Activated CD4-positive, alpha-beta T cell treated with anti-CD3 and anti-CD28 coated beads, Interleukin-2, amount 10 ng/mL, durations not matched to agents 7 days and 5 days (primary cell): ENCODE data around the gene TIMD4. TPM values are rescaled to one million over a fixed set of nuclear protein-coding genes. Genes with fewer than 3 reads are reported as not detected.

Experiments
- CTCF ChIA-PET: fragments of 350-600 bp; sonication (Branson Sonifier 250); formaldehyde crosslinking; loops from one replicate; lab custom pipeline; 2021; ENCODE audit warnings: antibody characterized with exemption; lab: Charles Lee
- POLR2A ChIA-PET: fragments of 350-600 bp; sonication (Branson Sonifier 250); formaldehyde crosslinking; loops from one replicate; lab custom pipeline; 2021; ENCODE audit warnings: antibody characterized with exemption; lab: Charles Lee
- DNase-seq: peaks from one replicate; pipeline ENCODE4 v3.0.0-alpha.2; 2020
- H3K27ac Mint-ChIP-seq: one replicate; pipeline ENCODE4 v1.8.0; 2021; ENCODE audit warnings: mild to moderate bottlenecking, moderate library complexity, mixed read lengths
- H3K27me3 Mint-ChIP-seq: one replicate; pipeline ENCODE4 v1.8.0; 2021; ENCODE audit warnings: mixed read lengths
- H3K36me3 Mint-ChIP-seq: one replicate; pipeline ENCODE4 v1.8.0; 2021; ENCODE audit warnings: low read depth, mixed read lengths
- H3K4me1 Mint-ChIP-seq: one replicate; pipeline ENCODE4 v1.8.0; 2021; ENCODE audit warnings: mixed read lengths
- H3K4me3 Mint-ChIP-seq: one replicate; pipeline ENCODE4 v1.8.0; 2021; ENCODE audit warnings: mild to moderate bottlenecking, moderate library complexity, mixed read lengths
- H3K9me3 Mint-ChIP-seq: one replicate; pipeline ENCODE4 v1.8.0; 2021; ENCODE audit warnings: mixed read lengths
- total RNA-seq, 2 experiments: library from RNA; stranded (reverse); gene quantifications; one replicate each; pipeline ENCODE4 v1.2.3, GENCODE V29; 2021

TIMD4 gene
- total RNA-seq, 2 experiments from 2014 or later = 0.92 to 1.2 TPM

DNA sequence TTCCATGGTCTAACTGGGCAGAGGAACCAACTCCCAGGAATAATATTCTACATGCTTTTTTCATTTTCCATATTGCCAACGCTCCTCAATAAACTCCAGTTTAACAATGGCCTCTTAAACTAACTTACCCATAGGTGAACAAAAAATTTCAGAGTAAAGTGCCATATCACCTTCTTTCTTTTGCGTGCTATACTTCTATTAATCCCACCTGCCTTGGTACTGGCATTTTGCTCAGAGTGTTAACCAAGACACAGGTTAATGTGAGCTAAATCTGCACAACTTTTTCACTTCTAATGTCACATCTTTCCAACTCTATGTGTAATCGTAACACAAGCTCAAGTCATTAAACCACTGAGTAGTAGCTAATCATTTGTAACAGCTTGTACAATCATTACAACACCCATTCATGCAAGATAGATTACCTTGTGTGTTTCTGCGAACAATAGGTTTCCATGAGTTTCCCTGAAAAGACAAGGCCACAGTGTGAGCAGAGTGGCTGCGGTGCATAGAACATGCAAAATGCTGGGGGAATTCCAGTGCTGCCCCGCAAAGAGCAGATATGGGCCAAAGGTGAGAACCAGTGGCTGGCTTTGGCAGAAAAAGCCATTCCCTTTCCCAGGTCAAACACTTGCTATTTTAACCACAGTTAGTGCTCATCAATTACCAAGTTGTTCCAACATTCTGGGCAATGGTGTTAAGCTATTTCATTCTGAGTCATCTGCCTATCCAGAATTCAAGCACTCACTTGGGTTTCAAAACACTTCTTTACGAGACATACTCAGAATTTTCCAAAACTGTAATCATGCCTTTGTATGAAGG lies 42.8 kb downstream of the TIMD4 start:
- H3K9me3 Mint-ChIP-seq = peaks cover 12% of the 10 kb centered on the region
- no peaks in the 10 kb centered on the region for H3K27me3 Mint-ChIP-seq
- peak overlapping the region; percentile 77 for H3K27ac Mint-ChIP-seq
- H3K4me3 Mint-ChIP-seq = peak overlapping the region; percentile 40
- ChIA-PET POLR2A (no interaction called here), CTCF (interaction anchor here (0.9 to 3.3 kb wide), 7 partner anchors 9 to 352 kb away, joined by 3 to 13 read pairs (median 4); no protein-coding TSS in a partner anchor)
- peaks cover 69% of the 10 kb centered on the region for H3K4me1 Mint-ChIP-seq
- peak; percentile 31 for DNase-seq
- H3K36me3 Mint-ChIP-seq = peaks cover 27% of the 10 kb centered on the region

DNA sequence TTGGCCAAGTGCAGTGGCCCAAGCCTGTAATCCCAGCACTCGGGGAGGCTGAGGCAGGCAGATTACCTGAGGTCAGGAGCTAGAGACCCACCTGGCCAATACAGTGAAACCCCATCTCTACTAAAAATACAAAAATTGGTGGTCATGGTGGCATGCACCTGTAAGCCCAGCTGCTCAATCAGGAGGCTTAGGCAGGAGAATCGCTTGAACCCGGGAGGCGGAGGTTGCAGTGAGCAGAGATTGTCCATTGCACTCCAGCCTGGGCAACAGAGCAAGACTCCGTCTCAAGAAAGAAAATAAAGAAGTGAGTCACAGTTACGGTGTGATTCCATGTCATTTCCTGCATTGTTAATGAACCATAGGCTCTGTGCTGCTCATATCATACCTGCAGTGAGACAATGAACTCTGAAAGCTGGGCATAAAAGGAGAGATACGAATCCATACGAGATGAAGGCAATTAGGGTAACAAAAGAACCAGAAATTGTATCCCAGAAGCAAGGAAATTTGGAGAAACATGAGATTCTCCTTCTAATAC lies 44.6 kb downstream of the TIMD4 start:
- H3K9me3 Mint-ChIP-seq = peaks cover 25% of the 10 kb centered on the region
- H3K4me3 Mint-ChIP-seq = no peak overlapping the region
- peaks cover 77% of the 10 kb centered on the region for H3K4me1 Mint-ChIP-seq
- no peak for DNase-seq
- ChIA-PET POLR2A (no interaction called here), CTCF (no interaction called here)
- H3K27me3 Mint-ChIP-seq = no peaks in the 10 kb centered on the region
- H3K36me3 Mint-ChIP-seq = peaks cover 37% of the 10 kb centered on the region
- no peak overlapping the region for H3K27ac Mint-ChIP-seq

DNA sequence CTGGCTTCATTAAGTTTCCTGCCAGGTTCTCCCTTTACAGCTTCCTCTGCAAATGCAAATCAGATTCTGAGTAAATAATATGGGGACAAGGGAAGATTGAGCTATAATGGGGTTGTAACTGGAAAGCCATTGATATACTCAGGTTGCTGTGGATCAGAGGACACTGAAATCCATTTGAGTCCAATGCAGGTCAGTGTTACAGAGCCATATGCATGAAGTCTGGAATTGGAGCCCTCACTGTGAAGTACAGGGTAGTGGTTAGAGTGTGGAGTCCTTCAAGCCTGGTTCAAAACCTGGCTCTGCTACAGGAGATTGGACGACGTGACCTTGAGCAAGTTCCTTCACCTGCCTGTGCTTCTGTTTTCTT lies 48.7 kb downstream of the TIMD4 start:
- peaks cover 41% of the 10 kb centered on the region for H3K9me3 Mint-ChIP-seq
- peak overlapping the region; percentile 97 for H3K27ac Mint-ChIP-seq
- H3K4me3 Mint-ChIP-seq = peak overlapping the region; percentile 29
- ChIA-PET POLR2A (interaction anchor here (0.6 to 0.9 kb wide), 2 partner anchors 15 to 433 kb away, joined by 3 to 5 read pairs; no protein-coding TSS in a partner anchor), CTCF (interaction anchor here (0.6 to 4.1 kb wide), 6 partner anchors 16 to 103 kb away, joined by 3 to 37 read pairs (median 3); no protein-coding TSS in a partner anchor)
- H3K27me3 Mint-ChIP-seq = no peaks in the 10 kb centered on the region
- H3K4me1 Mint-ChIP-seq = peaks cover 66% of the 10 kb centered on the region
- DNase-seq = no peak
- peaks cover 44% of the 10 kb centered on the region for H3K36me3 Mint-ChIP-seq

DNA sequence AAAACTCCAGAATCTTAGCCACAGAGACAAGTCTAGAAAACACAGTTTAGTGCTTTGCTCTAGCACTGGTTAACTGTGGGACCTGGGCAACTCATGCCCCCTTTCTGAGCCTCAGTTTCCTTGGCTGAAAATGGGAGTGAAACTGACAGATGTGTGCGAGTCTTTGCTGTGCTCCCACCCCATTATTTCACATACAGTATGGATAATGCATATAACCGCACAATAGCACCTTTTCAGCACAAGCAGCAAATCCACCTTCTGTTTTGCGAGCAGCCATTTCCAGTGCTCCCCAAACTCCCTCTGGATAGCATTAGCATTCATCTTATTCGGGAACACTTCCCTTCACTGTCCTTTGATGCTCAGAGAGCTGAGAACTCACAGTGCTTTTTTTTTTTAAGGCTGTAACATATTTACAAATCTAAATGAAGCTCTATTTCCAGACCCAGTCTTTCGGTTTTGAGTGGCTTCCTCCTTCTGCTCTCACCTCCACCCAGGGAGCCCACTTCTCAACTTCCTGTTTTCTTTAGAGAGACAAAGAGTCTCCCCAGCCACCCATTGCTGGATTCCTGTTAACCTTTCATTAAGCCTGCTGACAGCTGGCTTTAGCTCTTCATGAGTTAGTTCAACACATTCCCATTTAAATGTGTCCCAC lies 49.2 kb downstream of the TIMD4 start:
- Mint-ChIP-seq H3K36me3 (peaks cover 41% of the 10 kb centered on the region), H3K9me3 (peaks cover 42% of the 10 kb centered on the region), H3K27me3 (no peaks in the 10 kb centered on the region), H3K4me1 (peaks cover 62% of the 10 kb centered on the region), H3K27ac (peak overlapping the region; percentile 97), H3K4me3 (peak overlapping the region; percentile 29)
- DNase-seq = peak; percentile 61
- ChIA-PET CTCF (interaction anchor here (0.9 to 4.1 kb wide), 3 partner anchors 16 to 45 kb away, joined by 3 to 37 read pairs (median 3); no protein-coding TSS in a partner anchor), POLR2A (interaction anchor here (0.6 to 0.9 kb wide), 2 partner anchors 15 to 434 kb away, joined by 3 to 5 read pairs; no protein-coding TSS in a partner anchor)

DNA sequence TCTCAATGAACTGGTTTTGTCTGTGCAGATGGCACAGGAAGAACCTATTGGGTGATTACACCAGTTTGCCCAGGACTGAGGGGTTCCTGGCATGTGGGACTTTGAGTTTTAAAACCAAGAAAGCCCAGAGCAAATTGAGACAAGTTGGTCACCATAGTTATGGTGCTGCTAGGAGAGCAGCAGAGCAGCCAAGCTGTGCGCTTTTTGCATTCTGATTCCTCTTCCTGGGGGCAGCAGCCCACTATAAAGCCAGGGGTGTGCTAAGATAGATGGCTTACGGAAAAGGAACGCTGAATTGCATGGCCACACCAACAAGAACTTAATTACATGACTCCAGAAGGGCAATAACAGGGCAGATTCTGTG lies 49.7 kb downstream of the TIMD4 start:
- Mint-ChIP-seq H3K9me3 (peaks cover 42% of the 10 kb centered on the region), H3K36me3 (peaks cover 41% of the 10 kb centered on the region), H3K4me1 (peaks cover 57% of the 10 kb centered on the region), H3K4me3 (no peak overlapping the region), H3K27ac (peak overlapping the region; percentile 97), H3K27me3 (no peaks in the 10 kb centered on the region)
- DNase-seq = no peak
- POLR2A ChIA-PET = interaction anchor here (0.6 to 0.9 kb wide), 2 partner anchors 16 to 184 kb away, joined by 3 to 5 read pairs; no protein-coding TSS in a partner anchor
- CTCF ChIA-PET = interaction anchor here (0.9 to 1.6 kb wide), 2 partner anchors 21 to 45 kb away, joined by 3 read pairs; no protein-coding TSS in a partner anchor

DNA sequence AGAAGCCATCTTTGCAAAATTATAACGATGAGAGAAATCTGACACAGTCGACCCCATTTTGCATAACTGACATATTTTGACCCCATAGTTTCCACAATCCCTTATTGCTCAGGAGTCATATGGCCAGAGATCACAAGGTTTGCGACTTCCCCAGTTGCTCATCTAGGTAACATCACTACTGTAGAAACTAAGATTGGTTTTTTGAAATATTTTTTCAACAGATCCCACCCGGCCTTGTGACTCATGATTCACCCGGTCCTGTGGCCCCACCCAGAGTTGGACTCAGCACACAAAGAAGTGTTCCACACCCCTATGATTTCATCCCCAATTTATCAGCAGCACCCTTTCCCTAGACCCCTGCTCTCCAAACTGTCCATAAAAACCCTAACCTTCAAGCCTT lies 50.2 kb downstream of the TIMD4 start:
- Mint-ChIP-seq H3K36me3 (peaks cover 39% of the 10 kb centered on the region), H3K4me1 (peaks cover 54% of the 10 kb centered on the region), H3K9me3 (peaks cover 42% of the 10 kb centered on the region), H3K27me3 (no peaks in the 10 kb centered on the region), H3K27ac (peak overlapping the region; percentile 97), H3K4me3 (no peak overlapping the region)
- ChIA-PET POLR2A (interaction anchor here (0.6 kb wide), 1 partner anchor 185 kb away, joined by 3 read pairs; no protein-coding TSS in a partner anchor), CTCF (interaction anchor here (1.6 kb wide), 1 partner anchor 44 kb away, joined by 3 read pairs; no protein-coding TSS in a partner anchor)
- no peak for DNase-seq

DNA sequence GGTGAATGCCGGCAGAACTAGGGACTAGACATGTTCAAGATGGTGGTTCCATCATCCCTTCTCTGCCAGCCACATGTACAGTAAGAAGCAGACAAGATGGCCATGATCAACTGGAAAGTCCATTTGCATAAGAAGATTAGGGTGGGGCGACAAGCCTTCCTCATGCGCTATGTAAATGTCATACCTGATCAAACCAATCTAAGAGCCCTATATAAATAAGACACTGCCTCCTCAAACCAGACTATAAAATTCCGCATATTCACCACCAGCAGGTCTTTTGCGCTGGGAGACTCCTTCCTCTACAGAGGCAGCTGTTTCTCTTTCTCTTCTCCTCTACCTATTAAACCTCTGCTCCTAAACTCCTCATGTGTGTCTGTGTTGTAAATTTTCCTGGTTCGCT lies 53.8 kb downstream of the TIMD4 start:
- ChIA-PET CTCF (interaction anchor here (1.0 to 3.4 kb wide), 4 partner anchors 9 to 216 kb away, joined by 3 to 13 read pairs (median 5); no protein-coding TSS in a partner anchor), POLR2A (no interaction called here)
- Mint-ChIP-seq H3K4me1 (peaks cover 40% of the 10 kb centered on the region), H3K27ac (no peak overlapping the region), H3K4me3 (no peak overlapping the region), H3K27me3 (no peaks in the 10 kb centered on the region), H3K9me3 (peaks cover 23% of the 10 kb centered on the region), H3K36me3 (peaks cover 22% of the 10 kb centered on the region)
- no peak for DNase-seq

DNA sequence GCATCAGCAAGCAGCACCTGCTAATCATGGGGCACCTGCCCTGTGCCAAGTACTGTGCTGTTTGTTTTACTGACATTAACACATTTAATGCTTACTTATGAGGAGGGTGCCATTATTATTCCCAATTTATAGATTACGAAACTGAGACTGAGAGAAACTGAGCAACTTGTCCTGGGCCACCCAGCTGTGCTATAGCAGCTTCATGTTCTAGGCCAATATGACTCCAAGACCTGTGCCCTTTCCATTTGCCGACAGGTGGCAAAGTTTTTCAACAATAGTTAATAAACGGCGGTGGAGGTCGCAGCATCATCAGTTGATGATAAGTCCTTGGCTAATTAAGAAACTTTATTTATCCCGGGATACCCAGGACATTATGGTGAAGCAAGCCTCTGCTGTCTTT lies 55.4 kb downstream of the TIMD4 start:
- no peak overlapping the region for H3K27ac Mint-ChIP-seq
- H3K4me1 Mint-ChIP-seq = peaks cover 30% of the 10 kb centered on the region
- peaks cover 11% of the 10 kb centered on the region for H3K9me3 Mint-ChIP-seq
- no peaks in the 10 kb centered on the region for H3K27me3 Mint-ChIP-seq
- no peak overlapping the region for H3K4me3 Mint-ChIP-seq
- no peak for DNase-seq
- ChIA-PET CTCF (interaction anchor here (1.2 to 1.4 kb wide), 2 partner anchors 9 to 11 kb away, joined by 4 to 6 read pairs; no protein-coding TSS in a partner anchor), POLR2A (no interaction called here)
- H3K36me3 Mint-ChIP-seq = peaks cover 7% of the 10 kb centered on the region

DNA sequence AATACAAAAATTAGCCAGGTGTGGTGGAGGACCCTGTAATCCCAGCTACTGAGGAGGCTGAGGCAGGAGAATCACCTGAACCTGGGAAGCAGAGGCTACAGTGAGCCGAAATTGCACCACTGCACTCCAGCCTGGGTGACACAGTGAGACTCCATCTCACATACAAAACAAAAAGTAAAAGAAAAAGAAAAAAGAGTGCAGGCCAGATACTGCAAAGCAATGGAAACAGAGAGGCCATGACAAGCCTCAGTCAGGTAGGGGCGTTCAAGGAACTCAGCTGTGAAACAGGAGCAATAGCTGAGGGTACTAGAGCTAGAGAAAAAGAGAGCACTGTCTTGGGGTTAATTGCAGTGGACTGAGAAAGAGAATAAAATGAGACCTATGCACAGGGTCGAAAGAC lies 56.2 kb downstream of the TIMD4 start:
- peaks cover 4% of the 10 kb centered on the region for H3K36me3 Mint-ChIP-seq
- peaks cover 27% of the 10 kb centered on the region for H3K4me1 Mint-ChIP-seq
- DNase-seq = no peak
- ChIA-PET CTCF (interaction anchor here (1.2 to 1.4 kb wide), 3 partner anchors 10 to 13 kb away, joined by 3 to 6 read pairs (median 4); no protein-coding TSS in a partner anchor), POLR2A (no interaction called here)
- H3K27me3 Mint-ChIP-seq = no peaks in the 10 kb centered on the region
- H3K4me3 Mint-ChIP-seq = no peak overlapping the region
- H3K9me3 Mint-ChIP-seq = peaks cover 8% of the 10 kb centered on the region
- peak overlapping the region; percentile 43 for H3K27ac Mint-ChIP-seq

DNA sequence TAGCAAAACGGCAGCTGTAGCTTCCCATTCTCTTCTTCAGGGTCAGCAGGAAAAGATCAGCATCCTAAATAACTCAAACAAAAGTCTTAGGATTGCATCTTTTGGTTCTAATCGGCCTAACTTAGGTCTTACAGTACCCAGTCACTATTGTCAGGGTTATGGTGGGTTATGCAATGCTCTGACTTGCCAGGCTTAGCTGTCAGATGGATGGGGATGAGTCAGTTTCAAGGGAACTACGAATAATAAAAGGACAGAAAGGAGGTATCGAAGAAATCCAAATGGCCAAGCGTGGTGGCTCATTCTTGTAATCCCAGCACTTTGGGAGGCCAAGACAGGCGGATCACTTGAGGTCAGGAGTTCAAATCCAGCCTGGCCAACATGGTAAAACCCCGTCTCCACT lies 66.5 kb downstream of the TIMD4 start:
- Mint-ChIP-seq H3K27me3 (peaks cover 2% of the 10 kb centered on the region), H3K27ac (no peak overlapping the region), H3K36me3 (peaks cover 20% of the 10 kb centered on the region), H3K4me1 (peaks cover 33% of the 10 kb centered on the region), H3K9me3 (peaks cover 17% of the 10 kb centered on the region), H3K4me3 (no peak overlapping the region)
- DNase-seq = no peak
- ChIA-PET CTCF (interaction anchor here (0.9 to 1.6 kb wide), 4 partner anchors 11 to 38 kb away, joined by 3 to 7 read pairs (median 4); no protein-coding TSS in a partner anchor), POLR2A (no interaction called here)

DNA sequence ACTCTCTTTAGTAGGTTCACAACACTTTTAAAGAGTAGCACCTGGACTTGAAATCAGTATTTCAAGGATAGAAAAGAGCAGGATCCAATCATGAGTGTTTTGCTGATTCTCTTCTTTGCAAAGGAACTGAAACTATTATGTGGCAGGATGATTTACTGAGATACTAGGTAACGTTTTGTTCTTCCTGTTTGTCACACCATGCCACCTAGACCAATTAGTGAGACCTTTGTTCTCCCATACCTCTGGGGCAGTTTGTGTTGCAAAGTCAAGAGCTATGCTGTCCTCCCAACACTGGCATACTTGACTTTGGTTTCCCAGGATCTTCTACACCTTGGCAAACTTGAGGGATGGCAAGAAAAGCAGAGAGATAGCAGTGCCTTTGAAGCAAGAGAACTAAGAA lies 69.5 kb downstream of the TIMD4 start:
- POLR2A ChIA-PET = no interaction called here
- H3K36me3 Mint-ChIP-seq = peaks cover 14% of the 10 kb centered on the region
- peaks cover 35% of the 10 kb centered on the region for H3K4me1 Mint-ChIP-seq
- CTCF ChIA-PET = interaction anchor here (0.7 to 1.6 kb wide), 5 partner anchors 13 to 38 kb away, joined by 3 to 6 read pairs (median 3); no protein-coding TSS in a partner anchor
- peaks cover 2% of the 10 kb centered on the region for H3K27me3 Mint-ChIP-seq
- no peak for DNase-seq
- peaks cover 15% of the 10 kb centered on the region for H3K9me3 Mint-ChIP-seq
- H3K27ac Mint-ChIP-seq = peak overlapping the region; percentile 89
- no peak overlapping the region for H3K4me3 Mint-ChIP-seq

DNA sequence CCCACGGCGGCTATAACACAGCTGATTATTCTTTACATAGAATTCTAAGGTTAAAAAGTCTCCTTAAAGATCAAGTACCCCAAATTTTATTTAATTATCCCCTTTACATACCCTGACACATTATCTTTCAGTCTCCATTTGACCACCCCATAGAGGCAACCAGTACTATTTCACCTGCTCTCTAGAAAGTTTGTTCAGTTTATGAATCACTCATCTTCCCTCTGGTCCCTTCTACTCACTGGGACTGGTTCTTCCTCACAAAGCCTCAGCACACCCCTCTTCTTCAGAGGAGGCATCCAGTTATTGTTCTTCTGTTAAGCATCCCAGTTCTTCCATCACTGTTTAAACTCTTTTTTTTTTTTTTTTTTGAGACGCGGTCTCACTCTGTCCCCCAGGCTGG lies 70.2 kb downstream of the TIMD4 start:
- H3K36me3 Mint-ChIP-seq = peaks cover 14% of the 10 kb centered on the region
- peaks cover 35% of the 10 kb centered on the region for H3K4me1 Mint-ChIP-seq
- no peak overlapping the region for H3K4me3 Mint-ChIP-seq
- H3K27ac Mint-ChIP-seq = peak overlapping the region; percentile 89
- ChIA-PET CTCF (interaction anchor here (0.6 to 1.6 kb wide), 7 partner anchors 11 to 240 kb away, joined by 3 to 6 read pairs (median 4); no protein-coding TSS in a partner anchor), POLR2A (no interaction called here)
- H3K27me3 Mint-ChIP-seq = peaks cover 2% of the 10 kb centered on the region
- no peak for DNase-seq
- H3K9me3 Mint-ChIP-seq = peaks cover 15% of the 10 kb centered on the region
